BLaER1 (cell line): ENCODE measurements around the gene WFIKKN2.
A peak's percentile ranks its signal among the peaks of the same experiment; 100 is the strongest.

Experiments
- H3K27ac ChIP-seq: shearing (Covaris generic); formaldehyde crosslinking; 2 replicates; pipeline ENCODE4 v1.8.1; 2022
- H3K27me3 ChIP-seq: shearing (Covaris generic); formaldehyde crosslinking; 2 replicates; pipeline ENCODE4 v1.8.1; 2022
- H3K36me3 ChIP-seq: shearing (Covaris generic); formaldehyde crosslinking; 2 replicates; pipeline ENCODE4 v1.8.1; 2022
- H3K4me1 ChIP-seq: shearing (Covaris generic); formaldehyde crosslinking; 2 replicates; pipeline ENCODE4 v1.8.1; 2022
- H3K4me2 ChIP-seq: shearing (Covaris generic); formaldehyde crosslinking; 2 replicates; pipeline ENCODE4 v1.8.1; 2022
- H3K4me3 ChIP-seq: shearing (Covaris generic); formaldehyde crosslinking; 2 replicates; pipeline ENCODE4 v1.8.1; 2022
- H3K9ac ChIP-seq: shearing (Covaris generic); formaldehyde crosslinking; 2 replicates; pipeline ENCODE4 v1.8.1; 2022
- H3K9me3 ChIP-seq: shearing (Covaris generic); formaldehyde crosslinking; 2 replicates; pipeline ENCODE4 v1.8.1; 2022
- H4K20me1 ChIP-seq: shearing (Covaris generic); formaldehyde crosslinking; 2 replicates; pipeline ENCODE4 v1.8.1; 2022
- Cebpa-rat ChIP-seq: shearing (Covaris generic); IDR thresholded peaks from 2 replicates; pipeline ENCODE4 v1.8.1; 2022

WFIKKN2 gene

GRCh38 chr17:50840311-50840851 is 5.0 kb downstream of the WFIKKN2 start:
- Histone ChIP-seq H3K4me1 (peaks cover 5% of the 10 kb centered on the region), H3K27ac (no peak overlapping the region), H3K9me3 (no peaks in the 10 kb centered on the region), H3K4me2 (no peak overlapping the region), H4K20me1 (no peaks in the 10 kb centered on the region), H3K9ac (no peak overlapping the region), H3K4me3 (no peak overlapping the region), H3K27me3 (no peaks in the 10 kb centered on the region), H3K36me3 (no peaks in the 10 kb centered on the region)
- no peak for TF ChIP-seq Cebpa-rat

DNA sequence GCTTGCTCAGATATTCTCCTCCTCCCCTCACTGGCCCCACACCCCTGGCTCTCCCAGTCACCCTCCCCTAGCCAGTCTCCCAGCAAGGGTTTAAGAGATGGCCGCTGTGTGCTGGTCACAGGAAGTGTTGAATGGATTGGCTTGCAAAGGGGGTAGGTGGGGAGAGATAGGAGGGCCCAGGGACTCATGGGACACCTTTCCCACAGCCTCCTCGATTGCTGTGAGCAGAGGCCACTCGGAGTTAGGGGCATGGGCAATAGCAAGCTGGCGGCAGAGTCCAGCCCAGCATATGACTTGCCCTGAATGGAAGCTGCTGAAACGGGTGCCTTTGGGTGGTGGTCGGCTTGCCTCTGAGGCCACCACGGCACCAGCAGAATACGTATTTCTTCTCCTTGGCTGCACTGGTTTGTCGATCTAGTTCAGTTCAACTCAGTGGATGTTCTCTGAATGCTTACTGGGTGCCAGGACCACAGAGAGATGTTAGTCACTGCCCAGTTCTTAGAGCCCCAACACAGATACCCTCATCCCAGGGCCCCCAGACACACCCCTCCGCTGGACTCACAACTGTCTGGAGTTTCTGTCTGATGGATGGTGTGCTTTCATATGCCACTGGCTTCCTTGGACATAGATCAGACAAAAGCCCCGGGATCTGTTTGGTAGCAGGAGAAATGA is 6.0 kb downstream of the WFIKKN2 start:
- H3K27me3 ChIP-seq = no peaks in the 10 kb centered on the region
- no peaks in the 10 kb centered on the region for H4K20me1 ChIP-seq
- no peaks in the 10 kb centered on the region for H3K9me3 ChIP-seq
- no peak overlapping the region for H3K4me3 ChIP-seq
- H3K4me2 ChIP-seq = no peak overlapping the region
- no peak overlapping the region for H3K27ac ChIP-seq
- H3K36me3 ChIP-seq = no peaks in the 10 kb centered on the region
- H3K9ac ChIP-seq = 0 out of 2 replicates have a peak overlapping the region, but pooled peaks have one; percentile 4
- TF ChIP-seq Cebpa-rat = no peak
- H3K4me1 ChIP-seq = peaks cover 10% of the 10 kb centered on the region

- Histone ChIP-seq H3K27ac (no peak overlapping the region), H3K9ac (no peak overlapping the region), H3K36me3 (no peaks in the 10 kb centered on the region), H3K4me1 (peaks cover 10% of the 10 kb centered on the region), H3K9me3 (no peaks in the 10 kb centered on the region), H3K4me3 (no peak overlapping the region), H4K20me1 (no peaks in the 10 kb centered on the region), H3K4me2 (no peak overlapping the region), H3K27me3 (no peaks in the 10 kb centered on the region)
- TF ChIP-seq Cebpa-rat = no peak
Observed at GRCh38 chr17:50841949-50842354, 6.6 kb downstream of the WFIKKN2 start.

DNA sequence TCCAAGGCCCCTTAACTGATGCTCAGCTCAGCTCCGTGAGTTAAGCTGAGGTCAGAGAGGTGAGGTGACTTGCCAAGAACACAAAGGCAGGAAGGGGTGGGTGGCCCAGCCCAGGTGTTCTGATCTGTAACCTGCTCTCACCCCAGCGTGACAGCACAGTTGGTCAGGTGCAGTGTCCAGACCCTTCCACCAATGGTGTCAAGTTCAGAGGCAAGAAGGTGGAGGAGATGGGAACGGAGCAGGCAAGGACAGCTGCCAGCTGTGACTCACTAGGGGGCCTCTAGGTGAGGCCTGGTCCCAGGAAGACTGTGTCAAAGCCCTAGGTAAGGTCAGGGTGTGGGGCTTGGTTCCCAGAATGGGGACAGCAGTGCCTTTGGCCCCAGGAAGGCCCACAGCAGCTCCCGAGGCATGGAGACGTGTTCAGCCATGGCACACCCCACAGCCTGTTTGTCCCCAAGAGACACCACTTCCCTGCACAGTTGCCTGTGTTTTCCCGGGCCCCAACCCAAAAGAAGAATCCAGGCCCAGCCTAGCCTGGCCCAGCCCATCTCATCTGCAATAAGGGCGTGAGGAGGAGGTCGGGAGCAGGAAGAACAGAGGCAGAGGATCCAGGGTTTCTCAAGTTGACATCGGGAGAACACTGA is 7.2 kb downstream of the WFIKKN2 start:
- no peaks in the 10 kb centered on the region for H3K27me3 ChIP-seq
- no peak overlapping the region for H3K4me3 ChIP-seq
- no peaks in the 10 kb centered on the region for H4K20me1 ChIP-seq
- H3K4me2 ChIP-seq = no peak overlapping the region
- no peak for TF ChIP-seq Cebpa-rat
- 0 out of 2 replicates have a peak overlapping the region, but pooled peaks have one; percentile 29 for H3K9ac ChIP-seq
- H3K9me3 ChIP-seq = no peaks in the 10 kb centered on the region
- no peaks in the 10 kb centered on the region for H3K36me3 ChIP-seq
- H3K4me1 ChIP-seq = peaks cover 10% of the 10 kb centered on the region
- H3K27ac ChIP-seq = no peak overlapping the region

- Histone ChIP-seq H3K9me3 (peaks cover 3% of the 10 kb centered on the region), H3K4me3 (no peak overlapping the region), H3K36me3 (no peaks in the 10 kb centered on the region), H3K4me2 (no peak overlapping the region), H3K4me1 (peaks cover 10% of the 10 kb centered on the region), H4K20me1 (no peaks in the 10 kb centered on the region), H3K27ac (no peak overlapping the region), H3K9ac (0 out of 2 replicates have a peak overlapping the region, but pooled peaks have one; percentile 29), H3K27me3 (no peaks in the 10 kb centered on the region)
- no peak for TF ChIP-seq Cebpa-rat
Observed at GRCh38 chr17:50843150-50843905, 7.9 kb downstream of the WFIKKN2 start.

- Histone ChIP-seq H3K27me3 (no peaks in the 10 kb centered on the region), H3K9ac (no peak overlapping the region), H3K9me3 (peaks cover 12% of the 10 kb centered on the region), H3K4me2 (no peak overlapping the region), H3K36me3 (no peaks in the 10 kb centered on the region), H3K4me3 (no peak overlapping the region), H3K4me1 (peaks cover 10% of the 10 kb centered on the region), H3K27ac (no peak overlapping the region), H4K20me1 (no peaks in the 10 kb centered on the region)
- TF ChIP-seq Cebpa-rat = no peak
Observed at GRCh38 chr17:50844117-50844700, 8.8 kb downstream of the WFIKKN2 start.

DNA sequence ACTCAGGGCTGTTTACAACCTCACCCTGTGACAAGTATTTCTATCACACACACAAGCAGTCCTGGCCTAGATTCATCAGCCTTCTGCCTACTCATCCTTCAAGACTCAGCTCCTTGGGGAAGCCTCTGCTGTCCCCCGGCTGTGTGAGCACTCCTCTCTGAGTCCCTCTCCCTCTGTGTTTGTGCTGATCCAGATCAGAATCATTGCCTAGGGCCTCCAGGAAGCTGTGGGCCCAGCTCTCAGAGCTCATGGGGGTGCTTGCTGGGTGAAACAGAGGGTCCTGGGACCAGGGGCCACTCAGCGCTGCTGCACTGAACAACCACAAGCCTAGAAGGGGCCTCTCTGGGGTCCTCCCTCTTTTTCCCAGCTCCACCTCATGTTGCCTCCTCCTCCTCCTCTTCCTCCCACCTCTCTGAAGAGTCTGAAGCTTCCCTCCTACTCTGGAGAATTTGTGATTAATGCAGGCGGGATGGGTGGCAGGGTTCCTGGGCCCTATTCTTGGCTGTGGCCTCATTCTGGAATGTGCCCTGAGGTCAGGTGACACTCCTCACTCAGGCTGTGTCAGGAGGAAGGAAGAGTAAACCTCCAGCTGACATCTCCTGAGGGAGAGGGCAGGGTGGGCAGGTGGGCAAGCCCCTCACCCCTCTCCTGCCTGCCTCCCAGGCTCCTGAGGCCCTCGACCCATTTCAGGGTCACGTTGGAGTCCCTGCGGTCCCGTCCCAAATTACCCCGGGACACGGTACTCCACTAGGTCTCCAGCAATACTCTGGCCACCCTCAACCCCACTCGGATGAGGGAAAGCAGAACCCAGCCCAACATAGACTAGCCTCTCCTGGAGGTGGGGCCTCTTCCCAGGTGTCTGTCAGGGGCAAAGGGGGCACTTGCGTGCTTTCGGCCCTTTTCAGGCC is 10.1 kb downstream of the WFIKKN2 start:
- Histone ChIP-seq H3K9ac (peak overlapping the region; percentile 21; the same call in 1 of the 2 replicates), H3K4me3 (no peak overlapping the region), H3K9me3 (peaks cover 17% of the 10 kb centered on the region), H3K4me2 (0 out of 2 replicates have a peak overlapping the region, but pooled peaks have one; percentile 21), H3K27ac (peak overlapping the region; percentile 22; the same call in 1 of the 2 replicates), H3K27me3 (no peaks in the 10 kb centered on the region), H4K20me1 (no peaks in the 10 kb centered on the region), H3K36me3 (no peaks in the 10 kb centered on the region), H3K4me1 (peaks cover 10% of the 10 kb centered on the region)
- TF ChIP-seq Cebpa-rat = no peak

- no peaks in the 10 kb centered on the region for H4K20me1 ChIP-seq
- no peaks in the 10 kb centered on the region for H3K36me3 ChIP-seq
- no peaks in the 10 kb centered on the region for H3K27me3 ChIP-seq
- H3K9me3 ChIP-seq = peaks cover 17% of the 10 kb centered on the region
- TF ChIP-seq Cebpa-rat = no peak
- no peak overlapping the region for H3K27ac ChIP-seq
- no peak overlapping the region for H3K4me2 ChIP-seq
- no peak overlapping the region for H3K4me3 ChIP-seq
- H3K9ac ChIP-seq = no peak overlapping the region
- peaks cover 30% of the 10 kb centered on the region for H3K4me1 ChIP-seq
Observed at GRCh38 chr17:50847566-50847965, 12.2 kb downstream of the WFIKKN2 start.

GRCh38 chr17:50848039-50848438 is 12.7 kb downstream of the WFIKKN2 start:
- Histone ChIP-seq H3K27ac (no peak overlapping the region), H3K4me3 (no peak overlapping the region), H3K9me3 (peaks cover 17% of the 10 kb centered on the region), H3K36me3 (no peaks in the 10 kb centered on the region), H4K20me1 (no peaks in the 10 kb centered on the region), H3K9ac (no peak overlapping the region), H3K27me3 (no peaks in the 10 kb centered on the region), H3K4me2 (no peak overlapping the region), H3K4me1 (peaks cover 35% of the 10 kb centered on the region)
- TF ChIP-seq Cebpa-rat = no peak
